ENCODE data around the gene TRIM31.

GRCh38 chr6:30103872-30104179 lies 9.1 kb downstream of the TRIM31 start:
- TF ChIP-seq CTCF (IDR thresholded peaks at IDR 0.05) (no peak), POLR2A (IDR thresholded peaks at IDR 0.05) (no peak)

Measured in adrenal gland (tissue), 5 donors.